Stomach smooth muscle (tissue), 2 donors: ENCODE measurements around the gene SLC9A9.

Source experiments
- H3K27ac ChIP-seq: one replicate; pipeline ENCODE4 v1.7.0; 2013; ENCODE audit warnings: mild to moderate bottlenecking, low read length, inconsistent platforms
- H3K27me3 ChIP-seq, 2 donors: one replicate each; pipeline ENCODE4 v1.7.0; 2013; ENCODE audit warnings: low read length in 2 of 2; ENCODE audit not compliant: insufficient read depth in 2 of 2, control insufficient read depth in 1 of 2
- H3K36me3 ChIP-seq, 2 donors: one replicate each; pipeline ENCODE4 v1.7.0; 2013; ENCODE audit warnings: low read length in 2 of 2; ENCODE audit not compliant: control insufficient read depth in 2 of 2, insufficient read depth in 2 of 2
- H3K4me1 ChIP-seq: one replicate; pipeline ENCODE4 v1.7.0; 2013; ENCODE audit warnings: low read length; ENCODE audit not compliant: control insufficient read depth, insufficient read depth
- H3K4me3 ChIP-seq, 2 donors: one replicate each; pipeline ENCODE4 v1.7.0; 2013; ENCODE audit warnings: low read length in 2 of 2
- H3K9ac ChIP-seq, 2 donors: one replicate each; pipeline ENCODE4 v1.7.0; 2013; ENCODE audit warnings: low read length in 2 of 2, mild to moderate bottlenecking in 1 of 2
- H3K9me3 ChIP-seq, 2 donors: one replicate each; pipeline ENCODE4 v1.7.0; 2013; ENCODE audit warnings: low read length in 2 of 2; ENCODE audit not compliant: control insufficient read depth in 2 of 2
- donor health status: healthy.
- donor health status: Pancreatic carcinoma.

Gene SLC9A9

DNA sequence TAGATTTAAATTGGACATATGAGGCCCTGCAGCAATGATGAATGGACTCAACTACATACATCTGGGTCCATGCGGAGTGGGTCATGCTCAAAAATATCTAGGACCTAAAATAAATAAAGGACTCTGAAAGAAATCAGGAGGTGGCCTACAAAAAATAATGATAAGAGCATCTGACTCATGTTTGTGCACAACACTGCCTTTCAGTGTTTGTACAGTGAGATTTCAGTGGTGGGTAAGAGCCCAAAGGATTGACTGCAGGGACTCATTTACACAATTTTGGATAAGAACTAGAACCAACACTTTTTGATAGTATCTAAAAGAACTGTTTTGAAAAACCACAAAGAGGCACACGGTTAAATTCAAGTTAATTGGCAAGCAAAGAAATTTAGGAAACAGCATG lies 285.5 kb downstream of the SLC9A9 start:
- Histone ChIP-seq H3K27ac (no peak overlapping the region), H3K36me3 (no peaks in the 10 kb centered on the region), H3K4me1 (no peaks in the 10 kb centered on the region), H3K27me3 (no peaks in the 10 kb centered on the region), H3K9ac (no peak overlapping the region), H3K9me3 (no peaks in the 10 kb centered on the region), H3K4me3 (no peak overlapping the region)

GRCh38 chr3:143559296-143559695 lies 289.0 kb downstream of the SLC9A9 start:
- H3K27me3 ChIP-seq, result no peaks in the 10 kb centered on the region

GRCh38 chr3:143552851-143553250 lies 295.4 kb downstream of the SLC9A9 start:
- Histone ChIP-seq H3K4me3 (no peak overlapping the region), H3K4me1 (no peaks in the 10 kb centered on the region), H3K27ac (no peak overlapping the region), H3K9me3 (no peaks in the 10 kb centered on the region), H3K27me3 (no peaks in the 10 kb centered on the region), H3K9ac (no peak overlapping the region), H3K36me3 (peaks cover 3 to 7% of the 10 kb centered on the region in 2 donors)

More at GRCh38 chr3:143559296-143559695, 289.0 kb downstream of the SLC9A9 start:
- Histone ChIP-seq H3K9me3 (no peaks in the 10 kb centered on the region), H3K36me3 (no peaks in the 10 kb centered on the region), H3K9ac (no peak overlapping the region), H3K4me3 (no peak overlapping the region), H3K27ac (no peak overlapping the region), H3K4me1 (no peaks in the 10 kb centered on the region)

DNA sequence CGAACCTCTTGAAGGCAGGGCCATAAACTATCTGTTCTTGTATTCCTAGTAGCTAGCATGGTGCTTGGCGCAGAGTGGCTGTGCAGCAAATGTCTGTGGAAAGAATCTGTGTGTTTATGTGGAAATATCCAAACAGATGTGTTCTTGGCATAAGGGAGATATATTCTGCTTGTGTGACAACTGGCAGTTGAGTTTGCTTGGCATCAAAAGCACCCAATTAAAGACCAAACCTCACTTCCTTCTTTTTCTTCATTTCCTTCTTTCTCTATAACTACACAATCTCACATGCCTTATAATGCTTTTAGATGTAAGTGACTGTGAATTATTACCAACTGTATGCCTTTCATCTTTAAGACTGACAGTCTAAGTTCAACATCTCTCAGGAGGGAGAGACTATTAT lies 296.5 kb downstream of the SLC9A9 start:
- H3K4me3 ChIP-seq, result no peak overlapping the region
- no peak overlapping the region for H3K9ac ChIP-seq
- no peaks in the 10 kb centered on the region for H3K9me3 ChIP-seq
- no peak overlapping the region for H3K27ac ChIP-seq
- H3K27me3 ChIP-seq, result no peaks in the 10 kb centered on the region
- H3K4me1 ChIP-seq, result no peaks in the 10 kb centered on the region
- H3K36me3 ChIP-seq, result peaks cover 3 to 7% of the 10 kb centered on the region in 2 donors

DNA sequence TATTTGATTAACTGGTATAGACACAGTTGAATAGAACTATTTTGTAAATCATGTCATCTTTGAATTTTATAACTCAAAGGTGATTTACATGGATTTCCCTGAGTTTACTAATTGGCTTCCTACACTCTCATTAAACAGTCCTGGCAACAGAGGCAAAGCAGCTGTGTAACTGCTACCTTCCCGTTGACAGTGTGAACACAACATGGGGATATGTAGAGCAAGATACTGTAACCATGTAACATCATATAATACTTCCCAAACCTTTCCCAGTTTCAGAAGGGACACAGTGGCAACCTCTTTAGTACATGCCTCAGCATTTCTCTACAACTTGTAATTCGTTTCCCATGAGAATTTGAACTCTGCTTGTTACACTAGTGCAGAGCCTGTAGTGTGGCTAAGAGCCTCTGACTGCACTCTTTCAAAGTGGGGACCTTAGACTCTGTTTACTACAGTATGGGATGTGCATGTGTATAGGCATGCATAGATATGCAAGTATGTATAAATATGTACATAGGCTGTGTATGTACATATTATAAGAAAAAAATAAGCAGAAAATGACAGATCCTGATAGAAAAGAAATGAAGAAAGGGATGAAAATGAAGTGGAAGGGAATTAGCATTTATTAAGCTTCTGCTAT lies 299.3 kb downstream of the SLC9A9 start:
- Histone ChIP-seq H3K4me1 (no peaks in the 10 kb centered on the region), H3K9ac (no peak overlapping the region), H3K27me3 (no peaks in the 10 kb centered on the region), H3K27ac (no peak overlapping the region), H3K36me3 (peaks cover 3 to 7% of the 10 kb centered on the region in 2 donors), H3K4me3 (no peak overlapping the region), H3K9me3 (no peaks in the 10 kb centered on the region)

GRCh38 chr3:143548393-143548792 lies 299.9 kb downstream of the SLC9A9 start:
- no peak overlapping the region for H3K4me3 ChIP-seq
- H3K9me3 ChIP-seq, result no peaks in the 10 kb centered on the region
- no peak overlapping the region for H3K27ac ChIP-seq
- H3K27me3 ChIP-seq, result no peaks in the 10 kb centered on the region
- no peak overlapping the region for H3K9ac ChIP-seq
- H3K4me1 ChIP-seq, result no peaks in the 10 kb centered on the region
- H3K36me3 ChIP-seq, result peaks cover 3 to 7% of the 10 kb centered on the region in 2 donors

GRCh38 chr3:143538577-143538981 lies 309.7 kb downstream of the SLC9A9 start:
- Histone ChIP-seq H3K9me3 (no peaks in the 10 kb centered on the region), H3K27ac (no peak overlapping the region), H3K4me1 (peaks cover 11% of the 10 kb centered on the region), H3K36me3 (no peaks in the 10 kb centered on the region), H3K4me3 (no peak overlapping the region), H3K27me3 (no peaks in the 10 kb centered on the region), H3K9ac (no peak overlapping the region)

GRCh38 chr3:143538061-143538460 lies 310.2 kb downstream of the SLC9A9 start:
- no peak overlapping the region for H3K9ac ChIP-seq
- no peaks in the 10 kb centered on the region for H3K36me3 ChIP-seq
- H3K9me3 ChIP-seq, result no peaks in the 10 kb centered on the region
- H3K27ac ChIP-seq, result no peak overlapping the region
- H3K27me3 ChIP-seq, result no peaks in the 10 kb centered on the region
- no peak overlapping the region for H3K4me3 ChIP-seq
- peaks cover 11% of the 10 kb centered on the region for H3K4me1 ChIP-seq

GRCh38 chr3:143536817-143537535 lies 311.3 kb downstream of the SLC9A9 start:
- H3K27ac ChIP-seq, result no peak overlapping the region

DNA sequence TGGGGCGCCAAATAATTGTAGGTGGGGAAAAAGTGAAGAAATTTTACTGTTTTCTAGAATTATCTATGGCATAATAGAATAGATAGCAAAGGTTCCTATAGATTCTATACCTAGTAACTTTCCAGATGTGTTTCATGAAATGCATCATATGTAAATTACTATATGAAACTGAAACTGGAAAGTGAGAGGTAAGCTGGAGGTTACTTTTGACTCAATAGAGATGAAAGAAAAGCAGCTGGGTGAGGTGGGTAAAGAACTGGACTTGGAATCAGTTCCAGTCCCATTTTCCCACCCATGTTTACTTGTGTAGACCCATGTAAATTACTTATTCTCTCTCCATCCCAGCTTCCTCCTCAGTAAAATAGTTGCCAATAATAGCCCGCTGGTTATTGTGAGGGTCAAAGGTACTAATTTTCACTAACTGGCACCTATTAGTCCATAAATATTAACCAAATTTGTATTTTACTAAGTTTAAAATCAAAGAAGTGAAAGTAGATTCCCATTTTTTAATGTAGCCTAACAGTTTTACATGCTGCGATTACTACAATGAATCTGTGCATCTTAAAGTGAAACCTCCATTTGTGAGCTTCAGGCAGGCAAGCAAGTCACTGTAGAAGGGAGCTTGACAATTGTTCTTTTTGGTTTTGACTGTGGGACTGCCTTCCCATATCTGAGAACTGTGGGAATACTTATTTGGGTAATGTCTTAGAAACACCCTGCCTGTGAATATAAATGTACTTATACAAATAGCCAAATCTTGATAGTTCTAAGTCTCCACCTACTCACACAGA lies 312.1 kb downstream of the SLC9A9 start:
- Histone ChIP-seq H3K27ac (no peak overlapping the region), H3K4me3 (no peak overlapping the region), H3K9ac (no peak overlapping the region)

More at GRCh38 chr3:143536817-143537535, 311.3 kb downstream of the SLC9A9 start:
- H3K4me3 ChIP-seq, result no peak overlapping the region
- no peak overlapping the region for H3K9ac ChIP-seq
- H3K9me3 ChIP-seq, result no peaks in the 10 kb centered on the region
- H3K4me1 ChIP-seq, result peaks cover 11% of the 10 kb centered on the region
- H3K27me3 ChIP-seq, result no peaks in the 10 kb centered on the region
- no peaks in the 10 kb centered on the region for H3K36me3 ChIP-seq

More for the DNA sequence above, 312.1 kb downstream of the SLC9A9 start:
- Histone ChIP-seq H3K4me1 (peaks cover 11% of the 10 kb centered on the region), H3K27me3 (no peaks in the 10 kb centered on the region), H3K36me3 (no peaks in the 10 kb centered on the region), H3K9me3 (no peaks in the 10 kb centered on the region)
